NCI-H1048 (cell line): Measurements from ENCODE around the gene HEXIM1.

Source experiments
- DNase-seq: peaks from one replicate; lab custom pipeline; 2025; lab: John Stamatoyannopoulos, UW

Gene HEXIM1

DNA sequence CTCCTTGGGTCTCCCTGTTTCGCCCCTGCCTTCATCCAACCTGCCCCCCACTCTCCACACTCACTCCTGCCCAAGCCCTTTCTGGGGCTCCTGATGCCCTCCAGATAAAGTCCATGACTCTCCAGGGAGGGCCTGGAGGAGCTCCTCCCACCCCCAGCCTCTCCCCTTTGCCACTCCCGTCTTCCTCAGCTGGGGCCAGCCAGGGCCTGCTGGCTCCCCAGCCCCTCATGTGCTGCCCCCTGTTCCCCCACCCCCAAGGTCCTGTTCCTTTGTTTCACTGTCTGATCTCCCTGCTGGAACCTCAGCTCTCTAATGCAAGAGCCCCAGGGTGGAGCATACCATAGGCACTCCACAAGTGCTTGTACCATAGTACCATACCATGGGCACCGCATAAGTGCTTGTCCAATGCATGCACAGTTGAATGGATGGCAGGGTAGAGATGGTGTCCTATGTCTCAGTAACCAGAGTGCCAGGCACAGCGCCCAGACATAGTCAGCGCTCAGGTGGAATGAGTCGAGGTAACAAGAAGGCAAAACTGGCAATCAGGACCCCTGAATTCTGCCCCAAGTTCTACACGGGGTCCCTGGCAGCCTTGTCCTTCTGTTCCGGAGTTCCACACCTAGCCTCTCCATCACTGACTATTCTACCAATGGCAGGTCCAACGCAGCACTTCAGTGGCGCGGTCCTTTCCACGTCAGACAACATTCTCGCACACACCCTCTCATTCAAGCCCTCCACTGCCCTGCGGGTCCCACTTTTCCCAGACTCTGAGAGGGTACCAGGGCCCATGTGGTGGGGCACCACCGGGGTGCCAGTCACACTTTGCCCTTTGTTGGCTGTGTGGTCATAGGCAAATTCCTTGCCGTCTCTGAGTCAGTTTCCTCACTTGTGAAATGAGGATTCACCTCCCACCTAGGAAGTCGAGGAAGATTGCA lies 17.3 kb upstream of the HEXIM1 start:
- DNase-seq, result no peak

DNA sequence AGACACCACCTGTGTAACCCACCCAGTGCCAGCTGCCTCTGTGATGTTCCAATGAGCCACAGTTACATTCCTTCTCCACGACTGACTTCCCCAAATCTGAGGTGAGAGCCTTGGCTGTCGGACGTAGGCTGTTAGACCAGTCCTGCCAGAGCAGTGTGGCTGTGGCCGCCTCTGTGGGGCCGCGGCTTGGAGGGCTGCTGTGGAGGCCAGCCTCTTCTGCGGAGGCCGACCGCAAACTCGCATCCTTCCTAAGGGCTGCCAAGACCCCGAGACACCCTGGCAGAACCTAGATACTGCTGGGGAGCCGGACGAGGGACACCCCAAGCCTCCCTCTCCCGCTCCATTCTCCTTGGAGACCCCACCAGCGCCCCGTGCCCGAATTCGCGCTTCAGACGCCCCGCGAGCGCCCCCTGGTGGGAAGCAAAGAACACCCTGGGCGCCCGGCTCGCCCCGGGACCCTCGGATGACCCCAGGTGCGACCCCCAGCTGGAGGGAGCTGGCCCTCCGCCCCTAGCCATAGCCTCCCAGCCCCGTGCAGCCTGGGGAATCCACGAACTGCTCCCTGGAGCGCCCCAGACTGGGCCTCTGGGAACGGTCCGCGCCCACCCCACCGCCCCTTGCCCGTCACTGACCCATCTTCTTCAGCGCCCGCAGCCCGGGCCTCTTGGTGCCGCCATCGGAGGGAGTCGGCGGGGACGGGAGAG lies 16.5 kb upstream of the HEXIM1 start:
- no peak for DNase-seq

DNA sequence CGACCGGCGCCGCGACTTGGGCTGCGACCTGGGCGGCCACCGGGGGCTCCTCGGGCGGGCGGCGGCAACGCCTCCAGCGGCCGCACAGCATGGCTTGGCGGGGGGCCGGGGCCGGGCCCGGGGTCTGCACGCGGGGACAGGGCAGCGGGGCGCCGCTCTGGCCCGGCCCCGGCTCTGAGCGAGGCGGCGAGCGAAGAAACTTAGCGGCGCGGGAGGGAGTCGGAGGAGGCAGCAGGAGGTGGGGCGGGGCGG lies 16.0 kb upstream of the HEXIM1 start, which contains the start of gene PLCD3:
TSS of gene PLCD3 (minus strand) at position 196 of the 252 bp plus-strand sequence. CDS start at position 91, 105 bp downstream.
- DNase-seq, result peak; percentile 67

DNA sequence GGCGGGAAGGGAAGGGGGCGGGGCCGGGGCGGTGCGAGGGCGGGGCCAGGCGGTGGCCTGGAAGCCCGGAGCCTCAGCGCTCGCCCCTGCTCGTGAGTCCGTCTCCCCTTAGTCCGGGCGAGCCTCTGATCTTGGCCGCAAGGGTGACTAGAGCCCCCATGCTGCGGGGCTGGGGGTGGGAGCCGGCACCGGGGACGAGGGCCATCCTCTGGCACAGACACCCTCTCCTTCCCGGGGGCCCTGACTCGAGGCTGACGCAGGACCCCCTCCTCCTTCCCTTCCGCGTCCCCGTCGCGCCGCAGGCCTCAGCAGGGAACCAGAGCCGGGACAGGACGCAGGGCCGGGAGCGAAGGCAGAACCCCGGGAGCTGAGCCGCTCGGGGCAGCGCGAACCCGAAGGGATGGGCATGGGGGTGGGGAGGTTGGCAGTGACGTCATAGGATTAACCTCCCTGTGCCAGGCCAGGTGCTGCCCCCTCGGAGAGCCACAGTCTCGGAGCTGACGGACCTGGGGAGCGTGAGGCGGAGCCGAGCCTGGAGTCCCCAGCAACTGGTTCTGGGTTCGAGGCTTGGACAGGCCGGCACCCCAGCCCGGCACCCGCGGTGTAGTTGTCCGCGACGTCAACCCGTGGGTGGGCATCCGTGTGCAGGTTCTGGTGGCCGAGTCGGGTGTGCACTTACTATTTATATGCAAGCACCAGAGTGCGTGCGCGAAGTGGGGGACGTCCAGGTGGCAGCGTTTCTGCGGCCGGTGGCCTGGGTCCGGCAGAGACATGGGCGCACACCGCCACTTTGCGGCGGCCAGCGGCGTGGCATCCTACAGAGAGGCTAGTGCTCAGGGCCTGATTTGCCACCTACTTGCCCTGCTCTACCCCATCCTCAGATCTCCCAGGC lies 15.5 kb upstream of the HEXIM1 start:
- DNase-seq, result no peak

DNA sequence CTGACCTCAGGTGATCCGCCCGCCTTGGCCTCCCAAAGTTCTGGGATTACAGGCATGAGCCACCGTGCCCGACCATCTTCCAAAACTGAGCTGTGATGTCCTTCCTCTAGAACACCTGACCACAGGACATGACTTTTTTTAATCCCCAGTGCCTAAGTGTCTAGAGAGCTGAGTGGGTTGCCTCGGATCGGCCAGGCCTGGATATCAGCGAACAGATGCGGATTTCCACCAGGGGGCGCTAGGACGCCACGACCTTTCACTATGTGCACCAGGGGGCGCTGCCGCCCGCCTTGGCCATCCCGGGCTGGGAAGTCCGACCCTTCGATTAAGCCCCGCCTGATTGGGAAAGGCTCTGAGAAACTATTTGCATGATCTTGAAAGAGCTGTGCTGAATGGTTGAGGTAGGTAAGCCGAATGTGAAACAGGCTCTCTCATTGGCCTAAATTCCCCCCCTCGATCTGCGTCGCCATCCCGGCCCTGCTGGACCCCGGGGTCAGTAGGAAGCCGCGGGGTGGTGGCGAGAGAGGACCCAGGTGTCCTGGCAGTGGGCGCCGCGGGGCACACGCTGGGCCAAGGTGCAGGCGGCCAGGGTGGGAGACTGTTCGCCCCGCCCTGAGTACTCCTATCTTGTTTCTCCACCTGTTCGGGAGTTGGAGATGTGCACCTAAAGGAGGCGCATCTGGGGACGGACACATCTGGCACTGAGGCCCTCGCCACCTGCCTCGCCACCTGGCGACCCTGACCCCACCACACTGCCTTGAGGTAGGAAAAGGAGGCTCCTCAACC lies 12.9 kb upstream of the HEXIM1 start, which contains the start of gene ACBD4:
TSS of gene ACBD4 (plus strand) at position 496 of the 786 bp plus-strand sequence. CDS start 458 bp downstream, outside the sequence.
- peak; percentile 91 for DNase-seq

DNA sequence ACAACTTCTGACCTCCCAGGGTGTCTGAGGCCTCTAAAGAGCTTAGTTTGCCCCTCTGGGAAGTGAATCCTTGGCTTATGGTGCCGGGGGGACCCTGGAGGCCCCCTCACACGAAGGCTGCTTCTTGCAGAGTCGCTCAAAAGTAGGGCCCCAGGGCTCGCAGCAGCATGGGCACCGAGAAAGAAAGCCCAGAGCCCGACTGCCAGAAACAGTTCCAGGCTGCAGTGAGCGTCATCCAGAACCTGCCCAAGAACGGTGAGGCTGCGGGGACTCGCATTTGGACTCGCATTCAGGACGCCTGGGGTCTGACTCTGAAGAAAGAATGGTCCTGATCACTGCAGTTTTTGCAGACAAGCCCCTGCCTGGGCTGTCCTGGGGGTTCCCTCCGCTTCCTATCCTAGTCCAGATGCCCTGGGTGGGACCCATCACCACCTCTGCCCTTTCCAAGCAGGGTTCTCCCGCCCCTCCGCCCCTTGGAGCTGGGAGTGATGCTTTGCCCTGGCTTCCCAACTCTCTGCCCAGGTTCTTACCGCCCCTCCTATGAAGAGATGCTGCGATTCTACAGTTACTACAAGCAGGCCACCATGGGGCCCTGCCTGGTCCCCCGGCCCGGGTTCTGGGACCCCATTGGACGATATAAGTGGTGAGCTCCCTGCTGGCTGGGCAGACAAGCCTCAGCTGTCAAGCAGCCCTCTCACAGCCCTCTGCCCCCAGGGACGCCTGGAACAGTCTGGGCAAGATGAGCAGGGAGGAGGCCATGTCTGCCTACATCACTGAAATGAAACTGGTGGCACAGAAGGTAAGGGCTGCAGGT lies 12.1 kb upstream of the HEXIM1 start:
- DNase-seq, result no peak

DNA sequence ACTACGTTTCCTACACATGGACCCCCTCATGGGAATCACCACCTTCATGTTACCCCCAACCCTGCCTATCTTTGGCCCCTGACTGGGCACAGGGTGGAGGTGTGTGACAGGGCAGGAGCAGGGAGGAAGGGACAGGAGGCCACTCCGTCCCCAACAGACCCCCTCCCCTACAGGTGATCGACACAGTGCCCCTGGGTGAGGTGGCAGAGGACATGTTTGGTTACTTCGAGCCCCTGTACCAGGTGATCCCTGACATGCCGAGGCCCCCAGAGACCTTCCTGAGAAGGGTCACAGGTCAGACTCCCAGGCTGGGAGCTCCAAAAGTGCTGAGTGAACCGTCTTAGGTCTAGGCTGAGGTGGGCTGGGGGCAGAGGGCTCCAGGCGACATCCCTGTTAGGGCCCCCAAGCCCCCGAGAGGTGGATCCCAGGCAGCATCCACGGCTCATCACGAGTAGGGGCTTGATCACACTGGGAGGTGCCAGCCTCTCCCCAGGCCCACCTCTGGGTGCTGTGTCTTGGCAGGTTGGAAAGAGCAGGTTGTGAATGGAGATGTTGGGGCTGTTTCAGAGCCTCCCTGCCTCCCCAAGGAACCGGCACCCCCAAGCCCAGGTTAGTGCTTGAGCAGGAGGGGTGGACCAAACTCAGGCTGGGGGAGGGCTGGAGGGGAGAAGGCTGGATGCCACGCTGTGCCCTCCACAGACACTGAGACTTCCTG lies 11.3 kb upstream of the HEXIM1 start:
- no peak for DNase-seq

DNA sequence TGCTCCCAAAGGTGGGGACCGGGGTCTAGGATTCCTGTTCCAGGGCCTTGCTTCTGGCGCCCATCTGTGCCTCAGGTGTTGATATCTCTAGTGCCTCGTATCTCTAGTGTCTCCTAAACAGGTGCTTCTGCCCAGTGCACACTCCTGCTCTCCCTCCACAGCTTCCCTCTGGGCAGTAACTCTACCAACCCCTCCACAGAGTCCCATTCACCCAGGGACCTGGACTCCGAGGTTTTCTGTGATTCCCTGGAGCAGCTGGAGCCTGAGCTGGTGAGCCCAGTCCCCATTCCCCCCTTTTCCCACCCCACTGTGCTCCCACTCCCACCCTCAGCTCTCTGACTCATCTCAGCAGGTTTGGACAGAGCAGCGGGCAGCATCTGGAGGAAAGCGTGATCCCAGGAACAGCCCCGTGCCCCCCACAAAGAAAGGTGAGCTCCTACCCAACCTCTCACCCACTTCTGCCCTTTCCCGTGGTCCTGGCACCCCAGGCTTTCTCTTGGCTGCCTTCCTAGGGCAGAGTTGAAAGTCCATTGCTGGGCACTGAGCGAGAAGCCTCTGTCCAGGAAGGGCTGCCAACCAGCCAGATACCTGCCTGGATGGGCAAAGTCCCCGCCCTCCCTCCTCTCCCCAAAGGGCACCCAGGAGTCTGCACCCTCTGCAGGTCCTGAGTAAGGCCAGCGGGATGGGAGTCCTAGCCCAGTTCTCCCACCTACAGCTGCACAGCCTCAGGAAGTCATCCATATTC lies 10.5 kb upstream of the HEXIM1 start:
- no peak for DNase-seq

DNA sequence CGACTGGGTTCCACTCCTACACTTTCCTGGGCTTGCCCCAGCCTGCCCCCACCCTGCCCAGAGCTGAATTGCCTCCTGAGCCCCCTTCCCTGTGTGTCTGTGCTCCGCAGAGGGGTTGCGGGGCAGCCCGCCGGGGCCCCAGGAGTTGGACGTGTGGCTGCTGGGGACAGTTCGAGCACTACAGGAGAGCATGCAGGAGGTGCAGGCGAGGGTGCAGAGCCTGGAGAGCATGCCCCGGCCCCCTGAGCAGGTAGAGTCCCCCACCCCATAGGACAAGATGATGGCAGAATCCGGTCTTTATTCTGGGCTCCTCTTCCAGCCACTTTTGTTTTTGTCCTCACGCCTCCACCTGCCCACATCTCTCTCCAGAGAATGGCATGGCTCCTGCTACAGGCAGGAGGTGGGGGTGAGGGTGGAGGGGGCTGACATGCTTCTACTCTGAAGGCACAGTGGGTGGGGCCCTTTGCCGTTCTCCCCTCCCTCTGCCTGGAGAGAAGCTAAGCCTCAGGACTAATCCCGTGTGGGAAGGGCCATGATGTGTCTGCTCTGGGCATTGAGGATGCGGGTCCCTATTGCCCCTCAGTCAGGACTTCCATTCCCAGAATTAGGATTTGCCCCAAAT lies 9.3 kb upstream of the HEXIM1 start:
- no peak for DNase-seq

DNA sequence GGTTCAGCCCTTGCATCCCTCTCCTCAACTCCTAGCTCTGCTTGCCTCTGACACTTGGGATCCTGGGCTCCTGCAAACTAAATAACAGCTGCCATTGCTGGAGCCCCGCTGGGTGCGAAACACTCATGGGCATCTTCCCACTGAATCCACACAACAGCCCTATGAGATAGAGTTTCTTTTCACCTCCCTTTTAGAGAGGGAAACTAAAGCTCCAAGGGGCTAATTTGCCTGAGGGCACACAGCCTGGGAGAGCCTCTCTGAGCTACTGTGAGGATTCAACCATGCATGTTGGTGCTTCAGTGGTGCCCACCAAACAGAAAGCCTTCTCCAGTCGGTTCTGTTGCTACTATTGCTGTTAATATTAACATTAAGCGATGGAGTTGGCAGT lies 8.7 kb upstream of the HEXIM1 start:
- no peak for DNase-seq

DNA sequence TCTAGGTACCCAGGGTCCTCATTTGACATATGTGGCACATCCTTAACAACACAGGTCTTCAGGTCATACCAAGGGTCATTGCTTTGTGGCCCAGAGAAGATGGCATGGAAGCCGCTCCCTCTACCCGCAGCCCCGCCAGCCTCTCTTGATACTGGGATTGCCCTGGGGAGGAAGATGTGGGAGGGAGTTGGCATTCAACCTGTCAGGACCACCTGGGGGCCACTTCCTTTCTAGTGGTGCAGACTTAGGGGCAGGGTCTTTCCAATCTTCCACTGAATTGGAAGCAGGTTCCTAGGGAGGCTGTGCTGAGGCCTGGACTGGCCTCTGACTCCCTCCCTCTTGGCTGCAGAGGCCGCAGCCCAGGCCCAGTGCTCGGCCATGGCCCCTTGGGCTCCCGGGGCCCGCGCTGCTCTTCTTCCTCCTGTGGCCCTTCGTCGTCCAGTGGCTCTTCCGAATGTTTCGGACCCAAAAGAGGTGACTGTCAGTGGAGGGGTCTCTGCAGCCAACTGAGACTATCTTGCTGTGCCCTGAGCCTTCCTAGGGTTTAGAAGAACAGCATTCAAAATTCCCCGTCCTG lies 5.1 kb upstream of the HEXIM1 start:
- no peak for DNase-seq

DNA sequence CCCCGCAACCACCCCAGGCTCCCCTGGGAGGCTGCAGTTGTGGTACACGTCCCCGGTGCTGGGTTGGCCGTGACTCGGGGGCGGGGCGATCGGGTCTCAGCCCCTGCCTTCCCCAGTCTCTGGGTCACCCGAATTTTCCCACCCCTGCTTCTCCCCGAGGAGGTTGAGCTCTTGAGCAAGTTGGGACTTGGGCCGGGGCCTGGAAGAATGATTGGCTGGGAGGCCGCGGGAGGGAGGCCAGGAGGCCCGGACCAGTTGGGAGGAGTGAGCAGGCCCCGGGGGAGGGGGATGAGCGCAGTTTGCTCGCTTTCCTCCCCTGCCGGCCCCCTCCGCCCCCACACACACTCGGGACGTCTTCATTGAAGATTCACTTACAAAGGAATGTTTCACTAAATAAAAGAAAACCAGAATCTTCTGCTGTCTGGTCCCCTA lies 4.5 kb upstream of the HEXIM1 start:
- no peak for DNase-seq

DNA sequence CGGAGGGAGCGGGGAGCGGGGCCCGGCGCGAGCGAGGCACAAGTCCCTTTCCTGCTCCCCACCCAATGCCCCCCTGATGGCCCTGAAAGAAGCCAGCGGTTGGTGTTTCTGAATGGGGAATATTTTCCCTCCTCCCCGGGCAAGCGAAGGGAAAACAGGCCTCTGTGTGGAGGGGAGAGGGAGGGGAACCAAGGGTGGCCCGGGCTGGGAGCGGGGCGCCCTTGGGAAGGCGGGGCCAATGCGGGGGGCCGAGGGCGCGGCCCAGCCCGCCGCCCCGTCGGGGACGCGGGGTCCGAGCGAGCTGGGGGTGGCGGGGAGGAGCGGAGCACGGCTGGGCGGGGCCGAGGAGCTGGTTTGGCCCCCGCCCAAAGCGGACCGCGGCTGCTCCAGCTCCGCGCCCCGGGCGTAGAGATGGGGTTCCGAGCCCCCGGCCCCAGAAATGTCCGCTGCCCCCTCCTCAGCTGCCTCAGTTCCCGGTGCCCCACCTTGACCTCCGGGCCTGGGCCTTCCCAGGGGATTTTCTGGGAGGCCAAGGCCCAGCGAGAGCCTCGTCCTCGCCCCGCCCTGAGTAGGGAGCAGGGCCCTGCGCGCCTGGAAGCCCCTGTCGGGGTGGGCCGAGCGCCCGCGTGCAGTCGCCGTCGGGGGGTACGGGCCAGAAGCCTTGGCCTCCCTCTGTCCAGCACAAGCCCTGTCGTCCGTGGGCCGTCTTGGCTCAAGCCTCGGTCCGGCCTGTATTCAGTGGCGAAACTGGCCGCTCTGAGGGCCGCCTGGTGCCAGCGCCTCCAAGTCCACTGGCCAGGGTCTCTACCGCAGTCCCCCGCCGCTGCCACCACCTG lies 3.9 kb upstream of the HEXIM1 start:
- DNase-seq, result no peak

DNA sequence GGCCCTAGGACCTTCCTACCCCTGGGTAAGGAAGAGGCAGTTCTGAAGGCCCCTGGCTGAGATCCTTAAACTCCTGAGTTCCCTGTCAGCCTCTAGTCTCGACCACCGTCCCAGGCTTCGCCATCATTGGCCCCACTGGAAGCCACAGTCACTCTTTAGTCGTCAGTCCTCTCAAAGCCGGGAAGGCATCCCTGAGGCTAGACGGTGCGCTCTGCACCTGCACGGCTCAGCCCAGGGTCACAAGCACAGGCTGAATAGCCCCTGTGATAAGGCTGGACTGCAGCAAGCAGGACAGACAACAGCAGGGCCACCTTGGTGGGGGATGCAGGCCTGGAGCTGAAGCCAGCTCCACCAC lies 3.3 kb upstream of the HEXIM1 start:
- DNase-seq, result no peak

DNA sequence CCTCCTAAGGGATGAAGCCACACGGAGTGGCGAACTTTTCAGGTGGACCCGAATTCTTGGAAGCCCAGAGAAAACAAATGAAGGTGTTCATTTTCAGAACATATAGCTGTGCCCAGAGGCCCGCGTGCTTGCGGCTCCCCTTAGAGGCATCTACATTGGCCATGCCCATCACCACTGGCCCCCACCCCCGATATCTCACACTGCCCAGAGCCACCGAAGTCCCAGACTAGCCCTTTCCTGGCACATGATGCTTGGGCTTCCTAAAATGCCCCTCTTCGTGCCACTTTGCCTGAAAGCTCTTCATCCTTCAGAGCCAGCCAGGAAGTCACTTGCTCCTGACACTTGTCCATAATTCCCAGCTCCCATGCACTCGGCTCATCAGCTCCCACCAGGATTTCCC lies 2.1 kb upstream of the HEXIM1 start:
- no peak for DNase-seq

DNA sequence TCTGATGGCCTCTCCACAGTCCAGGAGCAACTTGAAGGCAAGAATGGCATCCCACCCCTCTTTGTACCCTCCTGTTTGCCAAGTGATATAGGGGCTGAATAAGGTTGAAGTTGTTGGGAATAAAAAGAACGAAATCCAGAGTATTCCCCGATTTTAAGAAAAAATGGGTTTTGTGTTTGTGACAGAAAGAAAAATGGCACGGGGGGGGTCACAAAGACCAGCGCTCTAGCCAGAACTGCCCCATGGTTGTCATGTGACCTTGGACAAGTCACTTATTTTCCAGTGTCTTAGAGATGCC lies 1.7 kb upstream of the HEXIM1 start:
- no peak for DNase-seq

DNA sequence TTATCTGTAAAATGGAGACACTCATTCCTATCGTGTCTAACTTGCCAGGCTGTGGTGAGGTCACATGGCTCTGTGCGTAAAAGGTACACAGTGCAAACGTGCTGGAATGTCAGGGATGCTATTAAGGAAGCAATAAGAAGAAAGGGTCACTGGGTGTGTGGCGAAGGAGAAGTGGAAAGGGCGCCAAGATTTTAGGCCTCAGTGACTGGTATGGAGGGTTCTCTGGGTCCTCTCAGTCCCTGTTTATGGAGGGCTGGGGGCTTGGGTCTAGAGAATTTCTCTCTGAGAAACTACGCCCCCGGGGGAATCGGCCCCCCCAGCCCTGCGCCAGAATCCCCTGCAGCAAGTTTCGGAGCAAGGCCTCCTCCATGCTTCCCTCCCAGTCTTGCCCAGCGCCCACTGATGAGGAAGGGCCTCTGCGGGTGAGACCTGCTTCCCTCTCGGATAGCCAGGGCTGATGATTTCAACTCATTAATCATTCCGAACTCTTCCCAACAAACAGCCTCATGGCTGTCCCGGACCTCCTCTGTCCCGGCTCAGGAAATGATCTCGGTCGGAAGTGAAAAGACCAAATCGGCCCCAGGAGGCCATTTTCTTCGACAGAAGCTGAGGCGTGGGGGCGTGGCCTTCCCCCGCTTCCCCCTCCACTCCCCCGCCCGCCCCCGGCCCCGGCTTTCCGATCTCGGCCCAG lies 1.2 kb upstream of the HEXIM1 start:
- DNase-seq, result no peak
